ENCODE data around the gene USP38.
"Not testable (repeated sequence)": the region's sequence is repeated elsewhere in the genome, so short reads cannot be mapped to it uniquely, and the experiment has no call there.

Gene USP38

DNA sequence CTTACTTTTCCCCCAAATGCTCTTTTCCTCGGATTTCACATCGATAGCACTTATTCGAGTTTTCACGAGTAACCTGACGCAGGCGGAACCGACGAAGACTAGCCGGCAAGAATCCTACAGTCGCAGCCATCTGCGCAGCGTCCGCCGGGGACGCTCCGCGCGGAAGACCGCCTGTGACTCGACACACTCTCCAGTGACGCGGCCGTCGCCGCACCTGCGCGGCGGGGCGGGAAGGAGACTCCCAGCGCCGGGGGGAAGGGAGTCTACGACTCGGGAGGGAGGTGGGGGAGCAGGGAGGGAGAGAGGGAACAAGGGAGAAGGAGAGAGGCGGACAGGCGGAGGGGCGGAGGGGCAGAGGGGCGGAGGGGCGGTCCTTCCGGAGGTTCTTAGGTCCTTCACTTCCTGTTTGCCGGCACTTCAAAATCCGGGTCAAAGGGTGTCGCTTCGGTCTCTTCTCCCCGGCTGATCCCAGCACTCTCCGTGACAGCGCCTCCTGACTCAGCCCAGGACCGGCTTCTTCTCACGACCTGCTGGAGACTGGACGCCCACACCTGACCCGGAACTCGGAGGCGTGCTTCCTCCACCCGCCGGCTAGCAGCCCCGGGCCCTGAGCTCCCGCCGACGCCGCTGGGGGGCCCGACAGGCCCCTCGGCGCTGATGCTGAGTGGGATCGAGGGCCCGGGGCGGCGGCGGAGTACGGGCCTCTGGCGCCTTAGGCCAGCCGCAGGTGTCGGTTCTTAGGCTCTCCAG lies at the start of gene USP38:
USP38 (plus strand) TSS at position 415 of the 750 bp plus-strand sequence. CDS start 534 bp downstream, outside the sequence.
- peak within 1 kb of the TSS; percentile 91 for H3K4me3 ChIP-seq (ENCODE audit: low read depth, low read length)
- TF ChIP-seq CTCF (IDR thresholded peaks at IDR 0.05; ENCODE audit: low read depth, low read length), result no peak

- TF ChIP-seq CTCF (IDR thresholded peaks at IDR 0.05; ENCODE audit: low read depth, low read length), result no peak
- no peak overlapping the region for H3K4me3 ChIP-seq (ENCODE audit: low read depth, low read length)
Measured at GRCh38 chr4:143135358-143135757, 49.4 kb upstream of the USP38 start.

GRCh38 chr4:143140696-143141095 lies 44.0 kb upstream of the USP38 start:
- TF ChIP-seq CTCF (IDR thresholded peaks at IDR 0.05; ENCODE audit: low read depth, low read length), result no peak
- no peak overlapping the region for H3K4me3 ChIP-seq (ENCODE audit: low read depth, low read length)

DNA sequence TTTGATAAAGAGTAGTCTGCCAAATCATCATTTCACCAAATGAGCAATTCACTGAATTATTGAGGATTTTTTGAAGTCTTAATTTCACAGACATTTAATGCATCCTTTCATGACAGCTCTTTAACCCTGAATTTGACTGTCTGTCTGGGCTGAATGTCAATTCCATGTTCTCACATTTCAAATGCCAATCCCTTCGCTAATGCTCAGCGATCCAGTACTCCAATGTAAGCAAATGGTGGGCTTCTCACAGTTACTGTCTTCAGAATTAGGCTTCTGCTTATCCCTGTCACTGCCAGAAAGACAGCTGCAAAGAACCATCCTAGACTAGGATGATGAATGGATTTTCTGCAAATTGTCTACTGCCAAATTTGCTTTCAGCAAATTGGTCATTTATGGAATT lies 36.2 kb upstream of the USP38 start:
- no peak overlapping the region for H3K4me3 ChIP-seq (ENCODE audit: low read depth, low read length)
- no peak for TF ChIP-seq CTCF (IDR thresholded peaks at IDR 0.05; ENCODE audit: low read depth, low read length)

DNA sequence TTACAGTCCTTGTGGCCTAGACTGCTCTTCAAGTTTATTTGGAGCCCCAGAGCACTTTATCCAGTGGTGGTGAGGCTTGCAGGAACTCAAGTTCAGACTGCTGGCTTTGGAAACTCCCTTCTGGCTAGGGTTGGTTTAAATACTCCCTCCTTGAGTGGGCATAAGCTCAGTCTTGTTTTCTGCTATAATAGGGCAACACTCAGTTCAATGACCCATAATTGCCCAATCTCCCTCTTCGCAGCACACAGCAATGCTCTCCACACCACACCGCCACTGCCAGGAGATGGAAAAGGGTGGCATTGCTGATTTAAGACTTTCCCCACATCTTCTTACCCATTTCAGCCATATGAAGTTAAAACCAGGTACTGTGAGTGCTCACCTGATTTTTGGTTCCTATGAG lies 27.9 kb upstream of the USP38 start:
- H3K4me3 ChIP-seq (ENCODE audit: low read depth, low read length), result no peak overlapping the region
- TF ChIP-seq CTCF (IDR thresholded peaks at IDR 0.05; ENCODE audit: low read depth, low read length), result no peak

DNA sequence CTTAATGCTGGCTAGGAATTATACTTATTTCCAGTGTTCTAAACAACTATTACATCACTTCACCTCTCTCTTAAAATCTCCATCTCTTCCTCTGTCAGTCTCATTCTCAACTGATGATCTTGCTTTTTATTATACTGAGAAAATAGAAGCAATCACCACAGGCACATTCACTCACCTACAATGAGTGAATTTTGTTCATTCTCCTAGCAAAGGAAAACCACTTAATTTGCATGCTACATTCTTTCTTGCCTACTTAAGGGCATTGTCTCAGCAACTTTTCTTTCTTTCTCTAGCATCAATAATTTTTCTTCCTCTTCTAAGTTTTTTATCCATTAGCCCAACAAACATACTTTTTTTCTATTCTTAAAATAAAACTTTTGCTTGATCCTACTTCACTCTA lies 21.1 kb upstream of the USP38 start:
- TF ChIP-seq CTCF (IDR thresholded peaks at IDR 0.05; ENCODE audit: low read depth, low read length), result no peak

DNA sequence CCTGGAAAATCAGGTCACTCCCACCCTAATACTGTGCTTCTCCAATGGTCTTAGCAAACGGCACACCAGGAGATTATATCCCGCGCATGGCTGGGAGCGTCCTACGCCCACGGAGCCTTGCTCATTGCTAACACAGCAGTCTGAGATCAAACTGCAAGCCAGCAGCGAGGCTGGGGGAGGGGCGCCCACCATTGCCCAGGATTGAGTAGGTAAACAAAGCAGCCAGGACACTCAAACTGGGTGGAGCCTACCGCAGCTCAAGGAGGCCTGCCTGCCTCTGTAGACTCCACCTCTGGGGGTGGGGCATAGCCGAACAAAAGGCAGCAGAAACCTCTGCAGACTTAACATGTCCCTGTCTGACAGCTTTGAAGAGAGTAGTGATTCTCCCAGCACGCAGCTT lies 18.0 kb upstream of the USP38 start:
- H3K4me3 ChIP-seq (ENCODE audit: low read depth, low read length), result not testable (repeated sequence)

More for the DNA sequence above, 21.1 kb upstream of the USP38 start:
- H3K4me3 ChIP-seq (ENCODE audit: low read depth, low read length), result no peak overlapping the region

GRCh38 chr4:143178923-143179322 lies 5.8 kb upstream of the USP38 start:
- TF ChIP-seq CTCF (IDR thresholded peaks at IDR 0.05; ENCODE audit: low read depth, low read length), result no peak
- no peak overlapping the region for H3K4me3 ChIP-seq (ENCODE audit: low read depth, low read length)

Measured in WI38 (cell line).